PFSK-1 (cell line): ENCODE data around the gene KIF12.

Experiments
- FOXP2 ChIP-seq: optimal IDR thresholded peaks from 2 replicates; pipeline ENCODE3; 2011; ENCODE audit warnings: borderline replicate concordance, control low read depth, inconsistent platforms; ENCODE audit not compliant: insufficient read depth; ENCODE audit errors: extremely low read length, extremely low read depth
- POLR2AphosphoS5 ChIP-seq: IDR thresholded peaks from 2 replicates; pipeline ENCODE4 v1.6.1; 2012; ENCODE audit warnings: low read depth, mild to moderate bottlenecking, control low read depth, low read length, moderate library complexity
- SIN3A ChIP-seq: IDR thresholded peaks from 2 replicates; pipeline ENCODE4 v1.6.1; 2012; ENCODE audit warnings: mild to moderate bottlenecking, low read length, moderate library complexity, borderline replicate concordance; ENCODE audit not compliant: insufficient read depth
- TAF1 ChIP-seq: IDR thresholded peaks from 2 replicates; pipeline ENCODE4 v1.6.1; 2012; ENCODE audit warnings: low read length, control low read depth, borderline replicate concordance; ENCODE audit not compliant: insufficient read depth
- TF ChIP-seq, protein P1 (sequence below), 2 experiments: IDR thresholded peaks; 2 replicates each; pipeline versions ENCODE4 v1.6.1 to v1.8.0; 2011 to 2012; ENCODE audit warnings: low read depth in 2 of 2, low read length in 2 of 2, control low read depth in 1 of 2, inconsistent platforms in 1 of 2, mild to moderate bottlenecking in 1 of 2, moderate library complexity in 1 of 2; ENCODE audit not compliant: insufficient read depth in 1 of 2

DNA sequence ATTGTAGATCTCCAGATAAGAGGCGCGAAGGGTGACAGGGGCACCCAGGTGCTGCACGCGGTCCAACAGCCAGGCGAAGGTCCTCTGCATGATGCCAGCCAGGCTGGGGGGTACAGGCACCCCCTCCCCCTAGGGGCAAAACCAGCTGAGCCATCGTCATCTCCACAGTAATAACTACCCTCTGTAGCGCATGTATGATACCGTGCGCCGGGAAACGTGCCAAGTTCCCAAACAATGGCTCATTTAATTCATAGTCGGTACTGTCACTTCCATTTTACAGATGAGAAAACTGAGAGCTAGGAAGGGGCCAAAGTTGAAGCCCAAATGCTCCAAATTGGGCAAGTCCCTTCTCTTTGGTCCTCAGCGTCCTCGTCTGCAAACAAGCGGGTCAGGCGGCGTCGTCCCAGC, 1.5 kb downstream of the KIF12 start:
- TF ChIP-seq FOXP2: no peak
- no peak for TF ChIP-seq POLR2AphosphoS5
- TF ChIP-seq, protein P1, sequence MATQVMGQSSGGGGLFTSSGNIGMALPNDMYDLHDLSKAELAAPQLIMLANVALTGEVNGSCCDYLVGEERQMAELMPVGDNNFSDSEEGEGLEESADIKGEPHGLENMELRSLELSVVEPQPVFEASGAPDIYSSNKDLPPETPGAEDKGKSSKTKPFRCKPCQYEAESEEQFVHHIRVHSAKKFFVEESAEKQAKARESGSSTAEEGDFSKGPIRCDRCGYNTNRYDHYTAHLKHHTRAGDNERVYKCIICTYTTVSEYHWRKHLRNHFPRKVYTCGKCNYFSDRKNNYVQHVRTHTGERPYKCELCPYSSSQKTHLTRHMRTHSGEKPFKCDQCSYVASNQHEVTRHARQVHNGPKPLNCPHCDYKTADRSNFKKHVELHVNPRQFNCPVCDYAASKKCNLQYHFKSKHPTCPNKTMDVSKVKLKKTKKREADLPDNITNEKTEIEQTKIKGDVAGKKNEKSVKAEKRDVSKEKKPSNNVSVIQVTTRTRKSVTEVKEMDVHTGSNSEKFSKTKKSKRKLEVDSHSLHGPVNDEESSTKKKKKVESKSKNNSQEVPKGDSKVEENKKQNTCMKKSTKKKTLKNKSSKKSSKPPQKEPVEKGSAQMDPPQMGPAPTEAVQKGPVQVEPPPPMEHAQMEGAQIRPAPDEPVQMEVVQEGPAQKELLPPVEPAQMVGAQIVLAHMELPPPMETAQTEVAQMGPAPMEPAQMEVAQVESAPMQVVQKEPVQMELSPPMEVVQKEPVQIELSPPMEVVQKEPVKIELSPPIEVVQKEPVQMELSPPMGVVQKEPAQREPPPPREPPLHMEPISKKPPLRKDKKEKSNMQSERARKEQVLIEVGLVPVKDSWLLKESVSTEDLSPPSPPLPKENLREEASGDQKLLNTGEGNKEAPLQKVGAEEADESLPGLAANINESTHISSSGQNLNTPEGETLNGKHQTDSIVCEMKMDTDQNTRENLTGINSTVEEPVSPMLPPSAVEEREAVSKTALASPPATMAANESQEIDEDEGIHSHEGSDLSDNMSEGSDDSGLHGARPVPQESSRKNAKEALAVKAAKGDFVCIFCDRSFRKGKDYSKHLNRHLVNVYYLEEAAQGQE (IDR thresholded peaks at IDR 0.05; ENCODE audit: insufficient read depth in 1 of 2, low read depth in 2 of 2, low read length in 2 of 2): no peak
- no peak for TF ChIP-seq TAF1
- no peak for TF ChIP-seq SIN3A
